ENCODE data around the gene ADARB2. TPM values are rescaled to one million over a fixed set of nuclear protein-coding genes. Genes with fewer than 3 reads are reported as not detected.

Gene ADARB2
- total and polyA plus RNA-seq, 2 donors (not counting 1 experiment from before 2014, with no cell fraction given) = not detected

DNA sequence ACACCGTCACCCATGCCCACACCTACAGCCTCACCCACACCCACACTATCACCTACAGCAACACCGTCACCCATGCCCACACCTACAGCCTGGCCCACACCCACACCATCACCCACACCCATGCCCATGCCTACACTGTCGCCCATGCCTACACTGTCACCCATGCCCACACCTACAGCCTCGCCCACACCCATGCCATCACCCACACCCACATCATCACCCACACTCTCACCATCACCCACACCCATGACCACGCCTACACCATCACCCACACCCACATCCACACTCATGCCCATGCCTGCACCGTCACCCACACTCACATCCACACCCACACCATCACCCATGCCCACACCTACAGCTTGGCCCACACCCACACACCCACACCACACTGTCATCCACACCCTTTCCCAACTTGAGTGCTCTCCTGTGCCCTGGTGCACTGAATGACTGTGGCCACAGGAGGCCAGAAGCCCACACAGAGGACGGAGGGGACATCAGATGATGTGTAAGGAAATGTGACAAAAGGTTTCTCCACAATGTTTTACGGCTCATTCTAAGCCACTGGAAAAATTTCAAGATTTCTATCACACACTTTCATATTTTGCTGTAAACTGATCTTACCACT lies 527.9 kb downstream of the ADARB2 start:
- TF ChIP-seq, protein P1, sequence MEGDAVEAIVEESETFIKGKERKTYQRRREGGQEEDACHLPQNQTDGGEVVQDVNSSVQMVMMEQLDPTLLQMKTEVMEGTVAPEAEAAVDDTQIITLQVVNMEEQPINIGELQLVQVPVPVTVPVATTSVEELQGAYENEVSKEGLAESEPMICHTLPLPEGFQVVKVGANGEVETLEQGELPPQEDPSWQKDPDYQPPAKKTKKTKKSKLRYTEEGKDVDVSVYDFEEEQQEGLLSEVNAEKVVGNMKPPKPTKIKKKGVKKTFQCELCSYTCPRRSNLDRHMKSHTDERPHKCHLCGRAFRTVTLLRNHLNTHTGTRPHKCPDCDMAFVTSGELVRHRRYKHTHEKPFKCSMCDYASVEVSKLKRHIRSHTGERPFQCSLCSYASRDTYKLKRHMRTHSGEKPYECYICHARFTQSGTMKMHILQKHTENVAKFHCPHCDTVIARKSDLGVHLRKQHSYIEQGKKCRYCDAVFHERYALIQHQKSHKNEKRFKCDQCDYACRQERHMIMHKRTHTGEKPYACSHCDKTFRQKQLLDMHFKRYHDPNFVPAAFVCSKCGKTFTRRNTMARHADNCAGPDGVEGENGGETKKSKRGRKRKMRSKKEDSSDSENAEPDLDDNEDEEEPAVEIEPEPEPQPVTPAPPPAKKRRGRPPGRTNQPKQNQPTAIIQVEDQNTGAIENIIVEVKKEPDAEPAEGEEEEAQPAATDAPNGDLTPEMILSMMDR (conservative IDR thresholded peaks at IDR 0.05 in 1 of 2, IDR thresholded peaks at IDR 0.05 in 1 of 2; ENCODE audit: low read depth in 1 of 2, low read length in 2 of 2) = no peak
- no peak for TF ChIP-seq EZH2 (IDR thresholded peaks at IDR 0.05; ENCODE audit: low read length, missing control alignments)
- H3K36me3 ChIP-seq (ENCODE audit: control insufficient read depth, insufficient read depth, low read length) = no peaks in the 10 kb centered on the region
- H3K9me3 ChIP-seq (ENCODE audit: control insufficient read depth, insufficient read depth, low read depth, low read length) = no peaks in the 10 kb centered on the region
- no peak overlapping the region for H3K4me2 ChIP-seq (ENCODE audit: extremely low read depth, insufficient read depth, low read length)
- no peak overlapping the region for H3K9ac ChIP-seq (ENCODE audit: insufficient read depth, low read length)
- no peaks in the 10 kb centered on the region for H4K20me1 ChIP-seq (ENCODE audit: control insufficient read depth, extremely low read depth, insufficient read depth, low read length)
- no peaks in the 10 kb centered on the region for H3K27me3 ChIP-seq (ENCODE audit: control insufficient read depth, insufficient read depth, low read length)
- DNase-seq (ENCODE audit: low read depth in 2 of 2) = no peak
- H2AFZ ChIP-seq (ENCODE audit: low read length) = no peak overlapping the region
- H3K4me1 ChIP-seq (ENCODE audit: control insufficient read depth, extremely low read depth, insufficient read depth, low read length) = no peaks in the 10 kb centered on the region
- H3K4me3 ChIP-seq (replicated peaks in 1 of 4; ENCODE audit: control extremely low read depth in 1 of 4, insufficient read depth in 1 of 4, low read depth in 3 of 4, low read length in 4 of 4) = no peak overlapping the region
- no peak overlapping the region for H3K27ac ChIP-seq (ENCODE audit: insufficient read depth, low read length)
- H3K79me2 ChIP-seq (ENCODE audit: control insufficient read depth, insufficient read depth, low read length) = no peaks in the 10 kb centered on the region

DNA sequence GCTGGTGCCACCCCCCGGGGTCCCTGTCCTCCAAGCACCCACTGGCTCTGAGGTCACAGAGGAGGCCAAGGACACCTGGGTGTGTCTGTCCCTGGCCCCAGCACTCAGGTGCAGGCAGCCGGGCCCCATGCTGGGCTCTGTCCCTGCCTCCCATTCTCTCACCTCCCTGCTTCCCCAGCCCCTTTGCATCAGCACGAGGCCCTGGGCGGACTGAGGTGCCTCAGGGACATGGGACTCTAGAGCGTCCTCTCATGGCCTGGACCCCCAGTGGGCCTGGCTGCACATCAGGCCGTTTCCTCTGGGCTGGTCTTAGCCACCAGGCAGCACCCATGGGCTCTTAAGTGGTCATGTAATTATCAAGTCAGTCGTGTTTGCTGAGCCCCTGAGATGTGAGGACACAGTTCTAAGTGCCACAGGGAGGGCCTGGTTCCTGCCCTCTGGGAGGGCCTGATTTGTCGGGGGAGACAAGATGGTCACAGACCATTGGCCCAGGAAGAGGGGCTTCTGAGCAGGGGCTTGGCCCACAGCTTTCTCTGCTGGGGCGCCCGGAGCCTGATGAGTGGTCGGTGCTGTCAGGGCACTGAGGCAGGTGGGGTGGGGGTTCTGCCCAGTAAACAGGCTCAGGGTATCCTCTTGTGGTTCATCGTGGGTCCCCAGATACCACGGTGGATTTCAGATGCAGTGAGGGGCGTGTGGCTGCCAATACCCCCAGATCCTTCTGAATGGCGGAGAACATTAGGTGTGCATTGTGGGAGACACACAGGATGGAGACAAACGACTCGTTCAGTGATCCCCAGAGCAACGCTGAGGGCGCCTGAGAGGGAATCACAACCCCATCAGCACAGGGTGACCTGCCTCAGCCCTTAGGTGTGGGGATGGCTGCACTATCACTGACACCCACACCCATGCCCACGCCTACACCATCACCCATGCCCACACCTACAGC lies 528.7 kb downstream of the ADARB2 start:
- H3K36me3 ChIP-seq (ENCODE audit: control insufficient read depth, insufficient read depth, low read length) = no peaks in the 10 kb centered on the region
- H4K20me1 ChIP-seq (ENCODE audit: control insufficient read depth, extremely low read depth, insufficient read depth, low read length) = no peaks in the 10 kb centered on the region
- H2AFZ ChIP-seq (ENCODE audit: low read length) = no peak overlapping the region
- TF ChIP-seq EZH2 (IDR thresholded peaks at IDR 0.05; ENCODE audit: low read length, missing control alignments) = no peak
- TF ChIP-seq, protein P1 (conservative IDR thresholded peaks at IDR 0.05 in 1 of 2, IDR thresholded peaks at IDR 0.05 in 1 of 2; ENCODE audit: low read depth in 1 of 2, low read length in 2 of 2) = no peak
- no peak overlapping the region for H3K9ac ChIP-seq (ENCODE audit: insufficient read depth, low read length)
- no peaks in the 10 kb centered on the region for H3K4me1 ChIP-seq (ENCODE audit: control insufficient read depth, extremely low read depth, insufficient read depth, low read length)
- no peak overlapping the region for H3K27ac ChIP-seq (ENCODE audit: insufficient read depth, low read length)
- H3K79me2 ChIP-seq (ENCODE audit: control insufficient read depth, insufficient read depth, low read length) = no peaks in the 10 kb centered on the region
- no peak for DNase-seq (ENCODE audit: low read depth in 2 of 2)
- no peaks in the 10 kb centered on the region for H3K9me3 ChIP-seq (ENCODE audit: control insufficient read depth, insufficient read depth, low read depth, low read length)
- H3K4me3 ChIP-seq (replicated peaks in 1 of 4; ENCODE audit: control extremely low read depth in 1 of 4, insufficient read depth in 1 of 4, low read depth in 3 of 4, low read length in 4 of 4) = no peak overlapping the region
- H3K4me2 ChIP-seq (ENCODE audit: extremely low read depth, insufficient read depth, low read length) = no peak overlapping the region
- H3K27me3 ChIP-seq (ENCODE audit: control insufficient read depth, insufficient read depth, low read length) = no peaks in the 10 kb centered on the region

DNA sequence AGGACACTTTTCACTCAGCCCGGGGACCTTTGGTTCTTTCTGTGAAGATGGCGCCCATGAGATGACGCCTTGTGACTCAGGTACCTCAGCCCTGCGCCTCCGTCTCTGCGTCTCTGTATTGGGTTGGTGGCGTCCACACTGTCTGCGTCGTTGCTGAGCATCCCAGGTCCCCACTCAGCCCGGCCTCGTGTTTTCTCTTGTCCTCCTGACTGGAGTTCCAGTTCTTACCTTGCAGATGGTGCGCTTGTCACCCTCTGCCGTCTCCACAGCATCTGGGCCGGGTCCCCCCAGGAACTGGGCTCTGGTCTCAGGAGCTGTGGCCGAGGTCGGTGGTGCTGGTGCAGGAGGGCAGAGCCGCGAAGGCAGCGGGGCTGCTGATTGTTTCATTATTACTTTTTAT lies 530.7 kb downstream of the ADARB2 start:
- DNase-seq (ENCODE audit: low read depth in 2 of 2) = no peak

More for the DNA sequence above, 530.7 kb downstream of the ADARB2 start:
- H3K27ac ChIP-seq (ENCODE audit: insufficient read depth, low read length) = no peak overlapping the region
- no peaks in the 10 kb centered on the region for H3K36me3 ChIP-seq (ENCODE audit: control insufficient read depth, insufficient read depth, low read length)
- H3K79me2 ChIP-seq (ENCODE audit: control insufficient read depth, insufficient read depth, low read length) = no peaks in the 10 kb centered on the region
- H4K20me1 ChIP-seq (ENCODE audit: control insufficient read depth, extremely low read depth, insufficient read depth, low read length) = no peaks in the 10 kb centered on the region
- no peak overlapping the region for H3K9ac ChIP-seq (ENCODE audit: insufficient read depth, low read length)
- no peak overlapping the region for H3K4me2 ChIP-seq (ENCODE audit: extremely low read depth, insufficient read depth, low read length)
- no peaks in the 10 kb centered on the region for H3K4me1 ChIP-seq (ENCODE audit: control insufficient read depth, extremely low read depth, insufficient read depth, low read length)
- H3K9me3 ChIP-seq (ENCODE audit: control insufficient read depth, insufficient read depth, low read depth, low read length) = no peaks in the 10 kb centered on the region
- TF ChIP-seq EZH2 (IDR thresholded peaks at IDR 0.05; ENCODE audit: low read length, missing control alignments) = no peak
- TF ChIP-seq, protein P1 (conservative IDR thresholded peaks at IDR 0.05 in 1 of 2, IDR thresholded peaks at IDR 0.05 in 1 of 2; ENCODE audit: low read depth in 1 of 2, low read length in 2 of 2) = no peak
- no peak overlapping the region for H2AFZ ChIP-seq (ENCODE audit: low read length)
- H3K4me3 ChIP-seq (replicated peaks in 1 of 4; ENCODE audit: control extremely low read depth in 1 of 4, insufficient read depth in 1 of 4, low read depth in 3 of 4, low read length in 4 of 4) = no peak overlapping the region
- no peaks in the 10 kb centered on the region for H3K27me3 ChIP-seq (ENCODE audit: control insufficient read depth, insufficient read depth, low read length)
